KMS-11 (cell line): Measurements from ENCODE around the gene HES3.

Experiments
- H2AFZ ChIP-seq: fragments of 200-600 bp; sonication (generic); 2 replicates; pipeline ENCODE4 v1.6.1; 2016; ENCODE audit warnings: antibody characterized with exemption, mixed run types, low read depth
- H3K27ac ChIP-seq: fragments of 200-600 bp; sonication (generic); 2 replicates; pipeline ENCODE4 v1.6.1; 2016; ENCODE audit warnings: mild to moderate bottlenecking, mixed run types
- H3K27me3 ChIP-seq: fragments of 200-600 bp; sonication (generic); 2 replicates; pipeline ENCODE4 v1.6.1; 2017; ENCODE audit warnings: mild to moderate bottlenecking, low read depth, mixed run types, moderate library complexity; ENCODE audit not compliant: insufficient read depth
- H3K36me3 ChIP-seq: fragments of 200-600 bp; sonication (generic); 2 replicates; pipeline ENCODE4 v1.6.1; 2017; ENCODE audit warnings: mild to moderate bottlenecking, mixed run types; ENCODE audit not compliant: insufficient read depth
- H3K4me1 ChIP-seq: fragments of 200-600 bp; sonication (generic); 2 replicates; pipeline ENCODE4 v1.6.1; 2016; ENCODE audit warnings: mild to moderate bottlenecking, low read depth, mixed run types; ENCODE audit not compliant: poor library complexity, severe bottlenecking
- H3K4me2 ChIP-seq: fragments of 200-600 bp; sonication (generic); 2 replicates; pipeline ENCODE4 v1.7.0; 2016; ENCODE audit warnings: mild to moderate bottlenecking, mixed run types
- H3K4me3 ChIP-seq: fragments of 200-600 bp; sonication (generic); IDR thresholded peaks from 2 replicates; pipeline ENCODE4 v1.6.1; 2017; ENCODE audit warnings: low read depth, low read length, mixed read lengths; ENCODE audit not compliant: insufficient read depth
- H3K79me2 ChIP-seq: fragments of 200-600 bp; sonication (generic); 2 replicates; pipeline ENCODE4 v1.6.1; 2016; ENCODE audit warnings: low read depth, mixed run types; ENCODE audit not compliant: insufficient read depth
- H3K9ac ChIP-seq: fragments of 200-600 bp; sonication (generic); 2 replicates; pipeline ENCODE4 v1.6.1; 2016; ENCODE audit warnings: mild to moderate bottlenecking, mixed run types
- H4K20me1 ChIP-seq: fragments of 200-600 bp; sonication (generic); 2 replicates; pipeline ENCODE4 v1.6.1; 2016; ENCODE audit warnings: mild to moderate bottlenecking, mixed run types; ENCODE audit not compliant: insufficient read depth
- TF ChIP-seq, protein P1 (sequence below): fragments of 200-600 bp; sonication (generic); conservative IDR thresholded peaks from 2 replicates; pipeline ENCODE4 v1.6.1; 2017; ENCODE audit warnings: low read depth, mild to moderate bottlenecking, antibody characterized with exemption, low read length, moderate library complexity, mixed read lengths

The HES3 gene

DNA sequence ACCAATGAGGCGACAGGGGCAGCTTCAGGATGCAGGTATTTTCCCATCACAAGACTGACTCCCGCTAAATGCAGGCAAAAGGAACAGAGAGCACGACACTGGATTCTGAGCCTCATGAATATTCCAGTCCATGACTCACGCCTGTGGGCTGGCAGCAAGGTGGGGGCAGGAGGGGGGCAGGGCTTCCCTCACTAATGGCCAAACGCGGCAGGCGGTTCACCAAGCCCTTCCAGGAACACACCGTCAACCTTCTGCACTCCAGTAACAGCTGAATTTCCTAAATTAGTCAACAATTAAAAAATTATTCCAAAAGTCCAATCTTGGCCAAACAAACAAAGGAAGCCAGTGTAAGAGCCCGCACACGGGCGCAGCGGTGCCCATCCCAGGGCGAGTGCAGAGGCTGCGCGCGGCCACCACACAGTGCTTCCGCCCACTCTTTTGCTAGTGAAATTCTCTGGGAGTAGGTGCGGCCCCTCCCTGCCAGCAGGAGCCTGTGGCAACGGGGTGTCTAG, 29.5 kb downstream of the HES3 start:
- Histone ChIP-seq H3K4me1 (no peaks in the 10 kb centered on the region), H3K27ac (no peak overlapping the region), H3K4me3 (no peak overlapping the region), H3K27me3 (no peaks in the 10 kb centered on the region), H3K4me2 (no peak overlapping the region), H3K79me2 (no peaks in the 10 kb centered on the region), H4K20me1 (no peaks in the 10 kb centered on the region), H3K9ac (no peak overlapping the region), H2AFZ (no peak overlapping the region), H3K36me3 (no peaks in the 10 kb centered on the region)
- TF ChIP-seq, protein P1, sequence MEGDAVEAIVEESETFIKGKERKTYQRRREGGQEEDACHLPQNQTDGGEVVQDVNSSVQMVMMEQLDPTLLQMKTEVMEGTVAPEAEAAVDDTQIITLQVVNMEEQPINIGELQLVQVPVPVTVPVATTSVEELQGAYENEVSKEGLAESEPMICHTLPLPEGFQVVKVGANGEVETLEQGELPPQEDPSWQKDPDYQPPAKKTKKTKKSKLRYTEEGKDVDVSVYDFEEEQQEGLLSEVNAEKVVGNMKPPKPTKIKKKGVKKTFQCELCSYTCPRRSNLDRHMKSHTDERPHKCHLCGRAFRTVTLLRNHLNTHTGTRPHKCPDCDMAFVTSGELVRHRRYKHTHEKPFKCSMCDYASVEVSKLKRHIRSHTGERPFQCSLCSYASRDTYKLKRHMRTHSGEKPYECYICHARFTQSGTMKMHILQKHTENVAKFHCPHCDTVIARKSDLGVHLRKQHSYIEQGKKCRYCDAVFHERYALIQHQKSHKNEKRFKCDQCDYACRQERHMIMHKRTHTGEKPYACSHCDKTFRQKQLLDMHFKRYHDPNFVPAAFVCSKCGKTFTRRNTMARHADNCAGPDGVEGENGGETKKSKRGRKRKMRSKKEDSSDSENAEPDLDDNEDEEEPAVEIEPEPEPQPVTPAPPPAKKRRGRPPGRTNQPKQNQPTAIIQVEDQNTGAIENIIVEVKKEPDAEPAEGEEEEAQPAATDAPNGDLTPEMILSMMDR = no peak

DNA sequence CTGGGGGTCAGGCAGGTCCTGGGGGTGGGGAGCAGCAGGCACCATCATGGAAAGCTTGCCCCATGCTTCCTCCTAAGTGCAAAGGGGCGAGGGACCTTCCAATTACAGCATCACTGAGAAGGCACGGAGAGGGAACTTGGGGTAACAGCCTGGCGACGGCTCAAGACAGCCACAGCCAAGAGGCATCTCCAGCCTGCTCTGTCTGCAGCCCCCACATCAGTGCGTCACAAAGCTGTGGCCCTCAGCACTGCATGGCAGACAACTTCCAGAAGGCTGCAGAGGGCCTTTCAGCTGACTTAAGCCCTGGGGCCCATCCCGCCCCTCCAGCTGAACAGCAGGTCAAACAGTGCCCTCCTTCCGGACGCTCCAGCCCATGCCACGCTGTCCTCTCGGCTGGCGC, 30.1 kb downstream of the HES3 start:
- Histone ChIP-seq H3K79me2 (no peaks in the 10 kb centered on the region), H3K36me3 (no peaks in the 10 kb centered on the region), H4K20me1 (no peaks in the 10 kb centered on the region), H3K4me3 (no peak overlapping the region), H3K27ac (no peak overlapping the region), H3K27me3 (no peaks in the 10 kb centered on the region), H3K4me1 (no peaks in the 10 kb centered on the region), H3K9ac (no peak overlapping the region), H3K4me2 (no peak overlapping the region), H2AFZ (no peak overlapping the region)
- TF ChIP-seq, protein P1 = no peak

DNA sequence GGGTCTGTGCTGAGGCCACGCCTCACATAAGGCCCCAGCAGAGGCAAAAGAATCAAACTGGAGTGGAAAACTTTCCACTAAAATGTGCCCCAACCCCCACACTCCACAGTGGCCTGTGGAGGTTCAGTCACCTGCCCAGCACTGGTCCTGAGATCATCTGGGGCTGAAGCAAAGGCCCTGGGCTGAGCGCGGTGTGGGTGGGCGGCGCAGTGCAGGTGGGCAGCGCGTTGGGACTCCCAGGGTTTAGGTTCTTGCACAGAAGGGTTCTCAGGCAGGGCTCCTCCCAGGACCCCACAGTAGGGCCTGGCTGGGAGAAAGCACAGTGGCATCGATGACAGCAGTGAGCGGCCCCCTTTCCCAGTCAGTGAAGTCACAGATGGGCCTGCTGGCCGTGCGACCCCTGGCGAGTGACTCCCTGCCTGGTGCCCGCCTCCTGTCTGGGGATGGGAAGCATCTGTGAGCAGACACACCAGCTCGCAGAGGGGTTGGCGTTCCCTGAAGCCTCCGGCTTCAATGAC, 30.7 kb downstream of the HES3 start:
- H3K36me3 ChIP-seq = no peaks in the 10 kb centered on the region
- H3K9ac ChIP-seq = no peak overlapping the region
- H3K4me1 ChIP-seq = no peaks in the 10 kb centered on the region
- no peaks in the 10 kb centered on the region for H3K79me2 ChIP-seq
- no peaks in the 10 kb centered on the region for H4K20me1 ChIP-seq
- no peaks in the 10 kb centered on the region for H3K27me3 ChIP-seq
- H2AFZ ChIP-seq = no peak overlapping the region
- H3K4me2 ChIP-seq = no peak overlapping the region
- TF ChIP-seq, protein P1 = no peak
- no peak overlapping the region for H3K4me3 ChIP-seq
- H3K27ac ChIP-seq = no peak overlapping the region

DNA sequence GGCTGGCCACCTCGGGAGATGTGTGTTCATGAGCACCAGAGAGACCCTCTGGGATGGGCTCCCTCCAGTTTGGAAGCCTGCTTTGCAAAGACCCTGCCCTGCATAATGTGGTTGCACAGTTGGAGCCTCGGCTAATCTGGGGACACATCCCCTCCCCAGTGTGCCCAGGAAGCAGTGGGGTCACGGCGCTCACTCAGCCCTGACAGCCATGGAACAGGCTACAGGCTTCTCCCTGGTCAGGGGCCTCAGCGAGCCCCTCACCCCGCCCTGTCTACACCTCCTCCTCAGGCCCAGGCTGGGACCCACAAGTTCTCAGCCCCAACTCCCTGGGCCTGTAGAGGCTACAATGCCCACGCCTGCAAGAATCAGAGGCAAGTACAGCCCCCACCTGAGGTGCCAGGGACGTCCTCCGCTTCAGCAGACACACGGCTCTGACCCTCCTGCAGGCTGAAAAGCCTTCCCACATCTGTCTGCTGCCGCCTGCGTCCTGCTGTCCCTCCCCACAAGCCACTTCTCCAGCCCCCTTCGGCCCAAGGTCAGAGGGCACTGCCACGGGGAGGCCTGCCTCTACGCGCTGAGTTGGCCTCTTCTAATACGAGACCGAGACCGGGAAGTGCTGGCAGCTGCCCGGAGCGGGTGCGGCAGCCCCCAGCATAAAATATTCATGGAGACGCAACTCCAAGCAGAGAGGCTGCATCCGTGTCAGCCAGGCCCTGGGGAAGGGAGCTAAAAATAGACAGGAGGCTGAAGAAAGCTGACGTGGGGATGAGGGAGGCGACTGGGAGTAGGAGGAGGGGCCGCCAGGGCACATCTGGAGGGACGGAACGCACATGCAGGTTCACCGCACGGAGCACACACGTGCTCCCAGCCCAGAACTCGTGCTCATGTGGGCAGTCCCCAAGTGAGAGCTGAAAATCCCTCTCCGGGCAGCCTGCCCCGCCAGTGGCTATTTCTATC, 32.1 kb downstream of the HES3 start:
- Histone ChIP-seq H3K4me1 (no peaks in the 10 kb centered on the region), H3K27me3 (no peaks in the 10 kb centered on the region), H3K27ac (no peak overlapping the region), H3K9ac (no peak overlapping the region), H3K79me2 (no peaks in the 10 kb centered on the region), H4K20me1 (no peaks in the 10 kb centered on the region), H2AFZ (no peak overlapping the region), H3K4me2 (no peak overlapping the region), H3K4me3 (no peak overlapping the region), H3K36me3 (no peaks in the 10 kb centered on the region)
- TF ChIP-seq, protein P1 = no peak
